Measurements from ENCODE around the gene KHNYN. TPM values are rescaled to one million over a fixed set of nuclear protein-coding genes. Genes with fewer than 3 reads are reported as not detected.

KHNYN gene
- total and polyA plus RNA-seq, 2 of the 8 experiments (the other 6 are each of a cell fraction or from before 2014, with no cell fraction given), result 7.6 to 22.3 TPM

Other genes starting within 250 kb of the KHNYN start
- 108 and 109 TPM in 2 replicates for gene IPO4, start 241.1 kb upstream of the KHNYN start, total RNA-seq (2021; fragmentation: NEBNext Ultra II Directional; extraction: Animal tissue kit (Norgen Biotek cat#: 25700))
- 55.5 and 80.6 TPM in 2 replicates for gene IPO4, start 241.1 kb upstream of the KHNYN start, polyA plus RNA-seq (2011; rRNA removed)
- gene TM9SF1, start 234.5 kb upstream of the KHNYN start, total RNA-seq (2021; fragmentation: NEBNext Ultra II Directional; extraction: Animal tissue kit (Norgen Biotek cat#: 25700)), result 22.2 and 25.3 TPM in 2 replicates
- gene TM9SF1, start 234.5 kb upstream of the KHNYN start, polyA plus RNA-seq (2011; rRNA removed), result 24.6 and 29.2 TPM in 2 replicates
- gene TSSK4, start 224.3 kb upstream of the KHNYN start, total RNA-seq (2021; fragmentation: NEBNext Ultra II Directional; extraction: Animal tissue kit (Norgen Biotek cat#: 25700)), result 0.28 TPM in 1 of 2 replicates, not detected in the other
- 0.05 TPM in 1 of 2 replicates, not detected in the other for gene TSSK4, start 224.3 kb upstream of the KHNYN start, polyA plus RNA-seq (2011; rRNA removed)
- 32.9 and 36.4 TPM in 2 replicates for gene CHMP4A, start 216.5 kb upstream of the KHNYN start, total RNA-seq (2021; fragmentation: NEBNext Ultra II Directional; extraction: Animal tissue kit (Norgen Biotek cat#: 25700))
- 23.4 and 37.6 TPM in 2 replicates for gene CHMP4A, start 216.5 kb upstream of the KHNYN start, polyA plus RNA-seq (2011; rRNA removed)
- gene MDP1, start 213.9 kb upstream of the KHNYN start, total RNA-seq (2021; fragmentation: NEBNext Ultra II Directional; extraction: Animal tissue kit (Norgen Biotek cat#: 25700)), result 14.3 and 17.7 TPM in 2 replicates
- 25.3 and 32.2 TPM in 2 replicates for gene MDP1, start 213.9 kb upstream of the KHNYN start, polyA plus RNA-seq (2011; rRNA removed)
- 241 and 253 TPM in 2 replicates for gene NEDD8, start 197.6 kb upstream of the KHNYN start, total RNA-seq (2021; fragmentation: NEBNext Ultra II Directional; extraction: Animal tissue kit (Norgen Biotek cat#: 25700))
- gene NEDD8, start 197.6 kb upstream of the KHNYN start, polyA plus RNA-seq (2011; rRNA removed), result 196 and 317 TPM in 2 replicates
- gene GMPR2, start 197.0 kb upstream of the KHNYN start, total RNA-seq (2021; fragmentation: NEBNext Ultra II Directional; extraction: Animal tissue kit (Norgen Biotek cat#: 25700)), result 85.3 and 88.3 TPM in 2 replicates
- gene GMPR2, start 197.0 kb upstream of the KHNYN start, polyA plus RNA-seq (2011; rRNA removed), result 52.9 and 61.6 TPM in 2 replicates
- 31.0 and 36.7 TPM in 2 replicates for gene TINF2, start 187.3 kb upstream of the KHNYN start, total RNA-seq (2021; fragmentation: NEBNext Ultra II Directional; extraction: Animal tissue kit (Norgen Biotek cat#: 25700))
- gene TINF2, start 187.3 kb upstream of the KHNYN start, polyA plus RNA-seq (2011; rRNA removed), result 23.5 and 31.7 TPM in 2 replicates
- gene TGM1, start 166.8 kb upstream of the KHNYN start, total RNA-seq (2021; fragmentation: NEBNext Ultra II Directional; extraction: Animal tissue kit (Norgen Biotek cat#: 25700)), result 2.0 and 2.2 TPM in 2 replicates
- gene TGM1, start 166.8 kb upstream of the KHNYN start, polyA plus RNA-seq (2011; rRNA removed), result 1.8 and 4.1 TPM in 2 replicates
- 16.0 and 16.9 TPM in 2 replicates for gene RABGGTA, start 158.4 kb upstream of the KHNYN start, total RNA-seq (2021; fragmentation: NEBNext Ultra II Directional; extraction: Animal tissue kit (Norgen Biotek cat#: 25700))
- gene RABGGTA, start 158.4 kb upstream of the KHNYN start, polyA plus RNA-seq (2011; rRNA removed), result 49.8 and 65.1 TPM in 2 replicates
- 8.8 and 13.4 TPM in 2 replicates for gene DHRS1, start 130.2 kb upstream of the KHNYN start, total RNA-seq (2021; fragmentation: NEBNext Ultra II Directional; extraction: Animal tissue kit (Norgen Biotek cat#: 25700))
- gene DHRS1, start 130.2 kb upstream of the KHNYN start, polyA plus RNA-seq (2011; rRNA removed), result 31.7 and 40.2 TPM in 2 replicates
- 34.8 and 39.3 TPM in 2 replicates for gene NOP9, start 130.1 kb upstream of the KHNYN start, total RNA-seq (2021; fragmentation: NEBNext Ultra II Directional; extraction: Animal tissue kit (Norgen Biotek cat#: 25700))
- gene NOP9, start 130.1 kb upstream of the KHNYN start, polyA plus RNA-seq (2011; rRNA removed), result 17.8 and 22.4 TPM in 2 replicates
- gene CIDEB, start 122.0 kb upstream of the KHNYN start, total RNA-seq (2021; fragmentation: NEBNext Ultra II Directional; extraction: Animal tissue kit (Norgen Biotek cat#: 25700)), result not detected in 2 replicates
- gene CIDEB, start 122.0 kb upstream of the KHNYN start, polyA plus RNA-seq (2011; rRNA removed), result 0.09 and 0.11 TPM in 2 replicates
- gene LTB4R2, start 119.8 kb upstream of the KHNYN start, total RNA-seq (2021; fragmentation: NEBNext Ultra II Directional; extraction: Animal tissue kit (Norgen Biotek cat#: 25700)), result 6.7 and 7.0 TPM in 2 replicates
- gene LTB4R2, start 119.8 kb upstream of the KHNYN start, polyA plus RNA-seq (2011; rRNA removed), result 5.3 and 9.8 TPM in 2 replicates
- gene LTB4R, start 118.5 kb upstream of the KHNYN start, total RNA-seq (2021; fragmentation: NEBNext Ultra II Directional; extraction: Animal tissue kit (Norgen Biotek cat#: 25700)), result 4.1 and 6.8 TPM in 2 replicates
- 6.7 and 9.7 TPM in 2 replicates for gene LTB4R, start 118.5 kb upstream of the KHNYN start, polyA plus RNA-seq (2011; rRNA removed)
- gene ADCY4, start 94.9 kb upstream of the KHNYN start, total RNA-seq (2021; fragmentation: NEBNext Ultra II Directional; extraction: Animal tissue kit (Norgen Biotek cat#: 25700)), result 0.35 and 0.69 TPM in 2 replicates
- 0.27 and 0.57 TPM in 2 replicates for gene ADCY4, start 94.9 kb upstream of the KHNYN start, polyA plus RNA-seq (2011; rRNA removed)
- gene RIPK3, start 90.0 kb upstream of the KHNYN start, total RNA-seq (2021; fragmentation: NEBNext Ultra II Directional; extraction: Animal tissue kit (Norgen Biotek cat#: 25700)), result 0.39 and 0.55 TPM in 2 replicates
- gene RIPK3, start 90.0 kb upstream of the KHNYN start, polyA plus RNA-seq (2011; rRNA removed), result 0.20 and 0.24 TPM in 2 replicates
- gene NFATC4, start 61.8 kb upstream of the KHNYN start, total RNA-seq (2021; fragmentation: NEBNext Ultra II Directional; extraction: Animal tissue kit (Norgen Biotek cat#: 25700)), result 47.3 and 51.2 TPM in 2 replicates
- 50.3 and 78.9 TPM in 2 replicates for gene NFATC4, start 61.8 kb upstream of the KHNYN start, polyA plus RNA-seq (2011; rRNA removed)
- gene NYNRIN, start 31.0 kb upstream of the KHNYN start, total RNA-seq (2021; fragmentation: NEBNext Ultra II Directional; extraction: Animal tissue kit (Norgen Biotek cat#: 25700)), result 18.3 and 19.6 TPM in 2 replicates
- gene NYNRIN, start 31.0 kb upstream of the KHNYN start, polyA plus RNA-seq (2011; rRNA removed), result 15.2 and 18.4 TPM in 2 replicates
- 0.52 and 0.54 TPM in 2 replicates for gene CBLN3, start 286 bp upstream of the KHNYN start, total RNA-seq (2021; fragmentation: NEBNext Ultra II Directional; extraction: Animal tissue kit (Norgen Biotek cat#: 25700))
- gene CBLN3, start 286 bp upstream of the KHNYN start, polyA plus RNA-seq (2011; rRNA removed), result 0.72 and 1.00 TPM in 2 replicates
- 45.2 and 46.7 TPM in 2 replicates for gene SDR39U1, start 12.8 kb downstream of the KHNYN start, total RNA-seq (2021; fragmentation: NEBNext Ultra II Directional; extraction: Animal tissue kit (Norgen Biotek cat#: 25700))
- gene SDR39U1, start 12.8 kb downstream of the KHNYN start, polyA plus RNA-seq (2011; rRNA removed), result 98.8 and 104 TPM in 2 replicates
- gene CMA1, start 78.3 kb downstream of the KHNYN start, total RNA-seq (2021; fragmentation: NEBNext Ultra II Directional; extraction: Animal tissue kit (Norgen Biotek cat#: 25700)), result not detected in 2 replicates
- not detected in 2 replicates for gene CMA1, start 78.3 kb downstream of the KHNYN start, polyA plus RNA-seq (2011; rRNA removed)
- gene CTSG, start 146.3 kb downstream of the KHNYN start, total RNA-seq (2021; fragmentation: NEBNext Ultra II Directional; extraction: Animal tissue kit (Norgen Biotek cat#: 25700)), result not detected in 2 replicates
- not detected in 2 replicates for gene CTSG, start 146.3 kb downstream of the KHNYN start, polyA plus RNA-seq (2011; rRNA removed)
- gene GZMH, start 179.7 kb downstream of the KHNYN start, total RNA-seq (2021; fragmentation: NEBNext Ultra II Directional; extraction: Animal tissue kit (Norgen Biotek cat#: 25700)), result not detected in 2 replicates
- not detected in 2 replicates for gene GZMH, start 179.7 kb downstream of the KHNYN start, polyA plus RNA-seq (2011; rRNA removed)
- not detected in 2 replicates for gene GZMB, start 204.2 kb downstream of the KHNYN start, total RNA-seq (2021; fragmentation: NEBNext Ultra II Directional; extraction: Animal tissue kit (Norgen Biotek cat#: 25700))
- not detected in 2 replicates for gene GZMB, start 204.2 kb downstream of the KHNYN start, polyA plus RNA-seq (2011; rRNA removed)